ENCODE results near the gene MAML3. TPM values are rescaled to one million over a fixed set of nuclear protein-coding genes. Genes with fewer than 3 reads are reported as not detected.

The MAML3 gene
- polyA plus RNA-seq, 4 donors: 1.4 to 10.3 (median 3.4) TPM

DNA sequence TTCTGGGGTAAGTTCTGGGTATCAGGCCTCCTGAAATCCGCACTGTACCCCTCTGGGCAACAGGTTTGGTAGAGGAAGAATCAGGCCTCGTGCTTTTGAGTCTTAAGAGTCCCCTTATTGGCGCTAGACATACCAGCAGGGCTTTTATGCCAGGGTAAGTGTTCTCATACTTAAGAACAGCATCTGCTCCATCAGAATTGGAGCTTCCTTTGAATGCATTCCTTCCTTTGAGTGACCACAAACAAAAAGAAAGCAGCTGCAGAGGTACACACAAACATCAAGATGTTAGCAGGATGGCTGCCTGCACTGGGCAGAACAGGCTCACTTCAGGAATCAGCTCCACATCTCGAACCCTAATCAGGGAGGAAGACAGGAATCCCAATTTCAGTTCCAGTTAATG lies 331.6 kb downstream of the MAML3 start:
- H3K36me3 ChIP-seq (ENCODE audit: control insufficient read depth in 3 of 3, insufficient read depth in 2 of 3, low read depth in 1 of 3, low read length in 3 of 3): peaks cover 0 to 7% (median 0%) of the 10 kb centered on the region in 3 donors
- no peaks in the 10 kb centered on the region for H3K27me3 ChIP-seq (ENCODE audit: control insufficient read depth in 3 of 3, insufficient read depth in 3 of 3, low read length in 3 of 3)
- H3K4me1 ChIP-seq (ENCODE audit: control insufficient read depth in 3 of 3, insufficient read depth in 2 of 3, low read depth in 1 of 3, low read length in 2 of 3): no peaks in the 10 kb centered on the region
- no peak for DNase-seq
- 86 to 90% (median 88%) methylated on average over 4 of the region's 4 CpGs for WGBS, 3 donors
- H3K27ac ChIP-seq (ENCODE audit: low read depth in 1 of 3, low read length in 2 of 3): no peak overlapping the region
- H3K9me3 ChIP-seq (ENCODE audit: control insufficient read depth in 2 of 2, insufficient read depth in 1 of 2, low read depth in 1 of 2, low read length in 1 of 2): peaks cover 0 to 3% of the 10 kb centered on the region in 2 donors
- FAIRE-seq: no peak
- H3K4me3 ChIP-seq (ENCODE audit: low read depth in 1 of 3, low read length in 3 of 3): no peak overlapping the region

DNA sequence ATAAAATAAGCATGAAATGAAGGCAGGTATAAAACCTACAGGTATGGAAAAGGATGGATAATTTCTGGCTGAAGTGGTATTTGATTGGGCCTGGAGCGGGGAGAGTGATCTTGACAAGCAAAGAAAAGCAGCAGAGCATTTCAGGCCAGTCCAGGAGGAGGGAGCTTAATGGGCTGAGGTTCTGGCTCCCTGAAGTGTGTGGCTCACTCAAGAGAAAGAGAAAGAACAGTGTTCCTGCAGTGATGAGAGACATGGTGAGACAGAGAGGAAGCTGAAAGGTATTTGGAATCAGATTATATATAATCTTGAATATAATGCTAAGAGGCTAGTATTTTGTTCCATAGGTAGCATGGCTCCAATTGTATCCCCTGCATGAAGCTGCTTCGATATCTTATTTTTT lies 334.9 kb downstream of the MAML3 start:
- peaks cover 0 to 4% (median 0%) of the 10 kb centered on the region in 3 donors for H3K4me1 ChIP-seq (ENCODE audit: control insufficient read depth in 3 of 3, insufficient read depth in 2 of 3, low read depth in 1 of 3, low read length in 2 of 3)
- H3K4me3 ChIP-seq (ENCODE audit: low read depth in 1 of 3, low read length in 3 of 3): no peak overlapping the region
- no peaks in the 10 kb centered on the region for H3K27me3 ChIP-seq (ENCODE audit: control insufficient read depth in 3 of 3, insufficient read depth in 3 of 3, low read length in 3 of 3)
- DNase-seq (no peak), FAIRE-seq (no peak)
- peaks cover 0 to 3% of the 10 kb centered on the region in 2 donors for H3K9me3 ChIP-seq (ENCODE audit: control insufficient read depth in 2 of 2, insufficient read depth in 1 of 2, low read depth in 1 of 2, low read length in 1 of 2)
- peaks cover 0 to 8% (median 0%) of the 10 kb centered on the region in 3 donors for H3K36me3 ChIP-seq (ENCODE audit: control insufficient read depth in 3 of 3, insufficient read depth in 2 of 3, low read depth in 1 of 3, low read length in 3 of 3)
- WGBS, 3 donors: 89 to 95% (median 93%) methylated on average over 2 of the region's 2 CpGs
- no peak overlapping the region for H3K27ac ChIP-seq (ENCODE audit: low read depth in 1 of 3, low read length in 2 of 3)

DNA sequence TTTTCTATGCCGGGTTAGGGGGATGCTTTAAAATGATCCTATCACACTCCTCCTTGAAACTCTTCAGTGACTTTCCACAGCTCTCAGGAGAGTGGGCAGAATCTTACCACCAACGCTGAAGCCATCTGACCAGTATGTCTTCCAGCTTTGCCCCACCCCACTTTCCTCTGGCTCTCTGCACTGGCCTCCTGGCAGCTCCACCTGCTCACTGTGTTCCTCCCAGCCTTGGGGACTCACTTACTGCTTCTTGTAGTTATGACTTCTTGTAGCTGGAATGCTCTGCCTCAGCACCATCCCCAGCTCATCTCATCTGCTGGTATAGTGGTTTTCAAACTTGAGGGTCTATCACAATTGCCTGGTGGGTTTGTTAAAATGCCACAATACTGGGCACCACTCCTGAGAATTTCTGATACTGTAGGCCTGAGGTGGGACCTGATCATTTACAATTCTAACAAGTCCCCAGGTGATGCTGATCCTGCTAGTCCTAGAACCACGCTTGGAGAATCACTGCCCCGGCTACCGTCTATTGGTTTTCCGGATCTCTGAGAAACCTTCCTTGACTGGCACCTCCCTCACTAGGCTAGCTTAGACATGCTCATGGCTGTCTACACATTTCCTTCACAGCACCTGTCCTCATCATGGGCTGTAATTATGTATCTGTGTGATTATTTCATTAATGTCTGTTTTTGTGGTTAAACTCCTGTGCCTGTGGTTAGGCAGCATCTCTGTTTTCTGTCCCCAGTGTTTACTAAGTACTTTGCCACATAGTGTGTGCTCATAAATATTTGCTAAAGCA lies 336.1 kb downstream of the MAML3 start:
- 95 to 97% (median 97%) methylated on average over 6 of the region's 6 CpGs for WGBS, 3 donors
- Histone ChIP-seq H3K4me3 (ENCODE audit: low read depth in 1 of 3, low read length in 3 of 3) (no peak overlapping the region), H3K9me3 (ENCODE audit: control insufficient read depth in 2 of 2, insufficient read depth in 1 of 2, low read depth in 1 of 2, low read length in 1 of 2) (peaks cover 0 to 3% of the 10 kb centered on the region in 2 donors), H3K36me3 (ENCODE audit: control insufficient read depth in 3 of 3, insufficient read depth in 2 of 3, low read depth in 1 of 3, low read length in 3 of 3) (peaks cover 0 to 8% (median 0%) of the 10 kb centered on the region in 3 donors), H3K4me1 (ENCODE audit: control insufficient read depth in 3 of 3, insufficient read depth in 2 of 3, low read depth in 1 of 3, low read length in 2 of 3) (peaks cover 0 to 4% (median 0%) of the 10 kb centered on the region in 3 donors), H3K27me3 (ENCODE audit: control insufficient read depth in 3 of 3, insufficient read depth in 3 of 3, low read length in 3 of 3) (no peaks in the 10 kb centered on the region), H3K27ac (ENCODE audit: low read depth in 1 of 3, low read length in 2 of 3) (no peak overlapping the region)
- no peak for FAIRE-seq
- no peak for DNase-seq

DNA sequence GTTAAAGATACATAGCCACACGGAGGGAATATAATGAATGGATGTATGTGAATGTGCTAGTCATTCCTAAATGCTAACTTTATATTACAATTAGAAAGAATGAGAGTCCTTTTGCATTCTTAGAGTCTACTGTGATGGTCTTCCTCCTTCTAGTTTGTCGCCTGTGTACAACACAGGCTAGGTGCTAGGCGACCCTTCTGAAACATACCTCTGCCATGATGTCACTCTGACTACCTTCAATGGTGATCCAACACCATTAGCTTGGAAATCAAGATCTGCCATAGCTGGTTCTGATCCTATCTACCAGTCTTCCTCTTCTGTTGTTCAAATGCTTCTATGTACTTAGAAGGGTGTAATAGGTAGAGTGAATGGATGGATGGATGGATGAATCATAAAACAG lies 337.1 kb downstream of the MAML3 start:
- FAIRE-seq: no peak
- no peak for DNase-seq
- Histone ChIP-seq H3K36me3 (ENCODE audit: control insufficient read depth in 3 of 3, insufficient read depth in 2 of 3, low read depth in 1 of 3, low read length in 3 of 3) (peaks cover 0 to 10% (median 0%) of the 10 kb centered on the region in 3 donors), H3K27me3 (ENCODE audit: control insufficient read depth in 3 of 3, insufficient read depth in 3 of 3, low read length in 3 of 3) (no peaks in the 10 kb centered on the region), H3K9me3 (ENCODE audit: control insufficient read depth in 2 of 2, insufficient read depth in 1 of 2, low read depth in 1 of 2, low read length in 1 of 2) (peaks cover 0 to 3% of the 10 kb centered on the region in 2 donors), H3K27ac (ENCODE audit: low read depth in 1 of 3, low read length in 2 of 3) (no peak overlapping the region), H3K4me1 (ENCODE audit: control insufficient read depth in 3 of 3, insufficient read depth in 2 of 3, low read depth in 1 of 3, low read length in 2 of 3) (peaks cover 0 to 4% (median 0%) of the 10 kb centered on the region in 3 donors), H3K4me3 (ENCODE audit: low read depth in 1 of 3, low read length in 3 of 3) (no peak overlapping the region)
- 95 to 99% (median 97%) methylated on average over 3 of the region's 3 CpGs for WGBS, 3 donors

DNA sequence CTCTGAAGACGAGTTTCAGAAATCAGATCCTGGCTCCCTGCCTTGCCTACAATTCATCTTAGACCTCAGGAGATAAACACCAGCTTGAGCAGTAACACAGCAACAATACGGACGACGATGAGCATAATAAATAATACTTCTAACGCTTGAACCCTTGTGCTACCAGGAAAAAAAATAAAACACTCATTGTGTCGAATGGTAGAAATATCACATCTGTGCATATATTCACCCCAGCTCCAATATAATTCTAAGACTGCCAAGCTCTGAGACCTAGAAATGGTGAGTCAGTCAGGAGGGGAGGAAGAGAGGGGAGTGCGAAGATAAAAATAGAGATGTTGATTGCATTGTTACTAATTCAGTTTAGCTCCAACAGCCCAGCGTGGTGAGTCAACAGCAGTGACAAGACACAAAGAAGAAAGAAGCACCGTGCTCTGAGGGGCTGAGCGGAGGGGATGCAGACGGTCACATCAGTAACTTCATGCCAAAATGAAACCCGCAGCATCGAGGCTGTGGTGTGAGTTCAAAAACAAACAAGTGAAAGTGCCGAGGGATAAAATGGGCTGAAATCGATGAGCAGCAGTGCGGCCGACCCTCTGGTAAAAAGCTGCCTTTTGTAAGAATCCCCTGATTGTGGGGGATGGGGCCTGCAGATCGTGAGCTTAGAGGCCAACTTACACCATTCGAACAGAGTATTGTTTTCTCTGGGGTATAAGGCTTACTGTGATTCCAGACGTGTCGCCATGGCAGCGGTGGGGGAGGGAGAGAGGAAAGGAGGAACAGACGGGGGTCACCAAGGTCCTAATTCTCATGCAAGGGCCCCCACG lies 338.0 kb downstream of the MAML3 start:
- H3K36me3 ChIP-seq (ENCODE audit: control insufficient read depth in 3 of 3, insufficient read depth in 2 of 3, low read depth in 1 of 3, low read length in 3 of 3): peaks cover 0 to 8% (median 0%) of the 10 kb centered on the region in 3 donors
- peak overlapping the region in 2 of 3 donors; percentile 28 to 43 for H3K27ac ChIP-seq (ENCODE audit: low read depth in 1 of 3, low read length in 2 of 3)
- 49 to 83% (median 73%) methylated on average over 24 of the region's 24 CpGs for WGBS, 3 donors
- no peaks in the 10 kb centered on the region for H3K27me3 ChIP-seq (ENCODE audit: control insufficient read depth in 3 of 3, insufficient read depth in 3 of 3, low read length in 3 of 3)
- H3K9me3 ChIP-seq (ENCODE audit: control insufficient read depth in 2 of 2, insufficient read depth in 1 of 2, low read depth in 1 of 2, low read length in 1 of 2): peaks cover 0 to 4% of the 10 kb centered on the region in 2 donors
- FAIRE-seq: no peak
- peak overlapping the region in 1 of 3 donors; percentile 14 for H3K4me3 ChIP-seq (ENCODE audit: low read depth in 1 of 3, low read length in 3 of 3)
- peaks cover 0 to 4% (median 0%) of the 10 kb centered on the region in 3 donors for H3K4me1 ChIP-seq (ENCODE audit: control insufficient read depth in 3 of 3, insufficient read depth in 2 of 3, low read depth in 1 of 3, low read length in 2 of 3)
- no peak for DNase-seq

DNA sequence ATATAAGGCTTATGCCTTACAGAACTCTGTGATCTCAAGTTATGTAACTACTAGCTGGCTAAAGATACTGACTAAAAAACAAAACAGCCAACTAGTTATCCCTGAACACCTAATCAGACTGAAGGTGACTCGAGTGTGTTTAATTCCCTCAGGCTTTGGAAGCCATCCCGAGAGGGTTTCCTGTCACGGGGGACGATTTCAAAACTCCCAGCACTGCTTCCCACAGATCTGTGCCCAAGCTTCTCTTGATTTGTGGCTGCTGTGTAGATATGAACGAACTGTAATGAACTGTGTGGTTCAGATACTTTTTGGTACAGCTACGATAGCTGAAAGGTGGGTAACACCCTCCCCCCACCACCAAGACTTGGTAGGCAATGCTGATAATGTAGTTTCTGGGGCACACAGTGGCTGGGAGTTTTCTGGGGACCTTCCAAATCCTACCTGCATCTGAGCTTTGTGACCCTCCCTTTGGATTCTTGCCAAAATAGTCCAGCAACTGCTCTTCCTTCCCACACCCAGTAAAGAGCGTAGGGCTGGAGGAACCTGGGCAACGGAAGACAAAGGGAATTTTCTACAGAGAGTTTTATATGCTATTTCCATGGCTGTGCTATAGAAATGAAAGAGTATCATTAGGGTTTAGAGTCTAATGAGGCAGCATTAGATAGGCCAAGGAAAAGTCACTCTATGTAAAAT lies 339.5 kb downstream of the MAML3 start:
- H3K36me3 ChIP-seq (ENCODE audit: control insufficient read depth in 3 of 3, insufficient read depth in 2 of 3, low read depth in 1 of 3, low read length in 3 of 3): peaks cover 0 to 8% (median 0%) of the 10 kb centered on the region in 3 donors
- H3K27me3 ChIP-seq (ENCODE audit: control insufficient read depth in 3 of 3, insufficient read depth in 3 of 3, low read length in 3 of 3): no peaks in the 10 kb centered on the region
- H3K4me1 ChIP-seq (ENCODE audit: control insufficient read depth in 3 of 3, insufficient read depth in 2 of 3, low read depth in 1 of 3, low read length in 2 of 3): peaks cover 0 to 4% (median 3%) of the 10 kb centered on the region in 3 donors
- peaks cover 0 to 9% of the 10 kb centered on the region in 2 donors for H3K9me3 ChIP-seq (ENCODE audit: control insufficient read depth in 2 of 2, insufficient read depth in 1 of 2, low read depth in 1 of 2, low read length in 1 of 2)
- peak overlapping the region in 1 of 3 donors; percentile 8 for H3K27ac ChIP-seq (ENCODE audit: low read depth in 1 of 3, low read length in 2 of 3)
- FAIRE-seq: no peak
- H3K4me3 ChIP-seq (ENCODE audit: low read depth in 1 of 3, low read length in 3 of 3): no peak overlapping the region
- peak; percentile 33 to 57 for DNase-seq
- WGBS, 3 donors: 10 to 49% (median 29%) methylated on average over 8 of the region's 8 CpGs

DNA sequence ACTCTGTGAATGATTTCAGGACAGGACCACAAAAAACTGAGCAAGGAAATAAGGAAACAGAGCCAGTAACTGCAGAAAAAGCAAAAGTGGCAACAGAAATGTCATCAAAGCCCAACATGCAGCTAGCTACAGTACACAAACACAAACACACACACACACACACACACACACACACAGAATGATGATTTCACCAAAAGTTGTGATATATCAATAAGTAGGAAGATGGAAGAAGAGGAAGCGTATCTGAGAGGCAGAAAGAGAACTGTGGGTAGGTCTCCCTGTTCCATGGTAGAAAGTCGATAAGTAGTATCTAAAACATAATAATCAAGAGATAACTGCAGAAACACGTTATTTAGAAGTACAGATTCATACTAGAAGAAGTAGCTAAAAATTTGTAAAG lies 340.1 kb downstream of the MAML3 start:
- H3K4me1 ChIP-seq (ENCODE audit: control insufficient read depth in 3 of 3, insufficient read depth in 2 of 3, low read depth in 1 of 3, low read length in 2 of 3): peaks cover 0 to 9% (median 5%) of the 10 kb centered on the region in 3 donors
- WGBS, 3 donors: 53 to 71% (median 55%) methylated on average over 3 of the region's 3 CpGs

DNA sequence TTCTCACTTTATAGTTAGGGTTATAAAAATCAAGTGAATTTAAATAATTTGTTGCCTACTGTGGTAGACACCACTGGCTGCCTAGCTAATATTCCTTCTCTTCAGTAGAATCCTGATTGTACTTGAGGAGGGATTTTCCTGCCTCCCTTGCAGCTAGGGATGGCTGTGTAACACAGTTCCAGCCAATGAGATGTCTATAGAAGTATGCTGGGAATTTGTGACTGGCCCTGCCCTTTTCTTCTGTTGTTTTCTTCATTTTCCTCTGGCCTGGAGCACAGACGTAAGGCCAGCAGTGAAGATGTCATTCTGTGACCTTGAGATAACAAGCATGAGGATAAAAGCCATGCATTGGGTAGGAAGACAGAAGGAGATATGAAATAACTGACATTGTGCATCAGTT lies 343.3 kb downstream of the MAML3 start:
- WGBS, 3 donors: 88 to 100% (median 94%) methylated on average over 1 of the region's 1 CpG
- no peak for DNase-seq
- Histone ChIP-seq H3K4me3 (ENCODE audit: low read depth in 1 of 3, low read length in 3 of 3) (no peak overlapping the region), H3K9me3 (ENCODE audit: control insufficient read depth in 2 of 2, insufficient read depth in 1 of 2, low read depth in 1 of 2, low read length in 1 of 2) (peaks cover 0 to 9% of the 10 kb centered on the region in 2 donors), H3K4me1 (ENCODE audit: control insufficient read depth in 3 of 3, insufficient read depth in 2 of 3, low read depth in 1 of 3, low read length in 2 of 3) (peaks cover 0 to 13% (median 6%) of the 10 kb centered on the region in 3 donors), H3K27ac (ENCODE audit: low read depth in 1 of 3, low read length in 2 of 3) (no peak overlapping the region), H3K36me3 (ENCODE audit: control insufficient read depth in 3 of 3, insufficient read depth in 2 of 3, low read depth in 1 of 3, low read length in 3 of 3) (peaks cover 0 to 2% (median 0%) of the 10 kb centered on the region in 3 donors), H3K27me3 (ENCODE audit: control insufficient read depth in 3 of 3, insufficient read depth in 3 of 3, low read length in 3 of 3) (no peaks in the 10 kb centered on the region)
- FAIRE-seq: no peak

More for the DNA sequence above, 340.1 kb downstream of the MAML3 start:
- no peak for DNase-seq
- no peak for FAIRE-seq
- Histone ChIP-seq H3K27ac (ENCODE audit: low read depth in 1 of 3, low read length in 2 of 3) (no peak overlapping the region), H3K9me3 (ENCODE audit: control insufficient read depth in 2 of 2, insufficient read depth in 1 of 2, low read depth in 1 of 2, low read length in 1 of 2) (peaks cover 0 to 9% of the 10 kb centered on the region in 2 donors), H3K4me3 (ENCODE audit: low read depth in 1 of 3, low read length in 3 of 3) (no peak overlapping the region), H3K27me3 (ENCODE audit: control insufficient read depth in 3 of 3, insufficient read depth in 3 of 3, low read length in 3 of 3) (no peaks in the 10 kb centered on the region), H3K36me3 (ENCODE audit: control insufficient read depth in 3 of 3, insufficient read depth in 2 of 3, low read depth in 1 of 3, low read length in 3 of 3) (peaks cover 0 to 8% (median 0%) of the 10 kb centered on the region in 3 donors)
